Transverse colon (tissue), 4 donors: Measurements from ENCODE around the gene RASGRP3.

Source experiments
- CTCF ChIP-seq, 5 experiments: fragments of 200-600 bp in 3 of 5; fragments of 450-650 bp in 2 of 5; sonication (generic) in 3 of 5; IDR thresholded peaks; 1 replicate in 2 of 5; 2 replicates in 3 of 5; pipeline ENCODE4 v1.5.1; 2016 to 2017; ENCODE audit warnings: antibody characterized with exemption in 5 of 5, inconsistent platforms in 3 of 5, mild to moderate bottlenecking in 2 of 5, moderate library complexity in 1 of 5
- POLR2A ChIP-seq: fragments of 450-650 bp; IDR thresholded peaks from one replicate; pipeline ENCODE4 v1.6.1; 2016; ENCODE audit warnings: antibody characterized with exemption, mild to moderate bottlenecking, moderate library complexity
- POLR2AphosphoS5 ChIP-seq, 3 donors: sonication (generic); formaldehyde crosslinking; IDR thresholded peaks; one replicate each; pipeline ENCODE4 v1.6.1; 2016; ENCODE audit warnings: antibody characterized with exemption in 3 of 3

DNA sequence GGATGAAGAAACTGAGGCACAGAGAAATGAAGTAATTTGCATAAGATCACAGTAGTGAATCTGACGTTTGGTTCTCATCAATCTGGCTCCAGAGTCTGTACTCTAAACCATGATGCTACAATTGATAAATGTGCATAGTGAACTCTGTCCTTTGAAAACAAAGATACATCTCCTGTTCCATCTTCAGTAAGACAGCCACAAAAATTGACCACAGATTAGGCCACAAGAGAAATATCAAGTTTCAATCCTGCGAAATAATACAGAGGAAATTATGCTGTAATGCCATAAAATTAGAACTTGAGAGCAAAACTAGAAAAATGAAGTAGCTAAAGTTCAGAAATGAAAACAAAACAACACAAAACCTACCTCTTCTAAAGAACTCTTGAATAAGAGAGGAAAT lies 94.2 kb downstream of the RASGRP3 start:
- TF ChIP-seq CTCF (IDR thresholded peaks at IDR 0.05) (no peak), POLR2A (no peak), POLR2AphosphoS5 (IDR thresholded peaks at IDR 0.05) (no peak)
